Activated CD4-positive, alpha-beta T cell treated with anti-CD3 and anti-CD28 coated beads, Interleukin-2, Interleukin-6, amounts not matched to agents 100 ng/mL and 50 ng/mL, durations not matched to agents 16 hours and 8 hours (primary cell): ENCODE data around the gene FAM107B.
"Not testable (repeated sequence)": the region's sequence is repeated elsewhere in the genome, so short reads cannot be mapped to it uniquely, and the experiment has no call there.

Experiments used
- DNase-seq: peaks from one replicate; pipeline ENCODE4 v3.0.0-alpha.2; 2020

Gene FAM107B

GRCh38 chr10:14728346-14728745, 46.4 kb downstream of the FAM107B start:
- DNase-seq = no peak

GRCh38 chr10:14727924-14728323, 46.8 kb downstream of the FAM107B start:
- DNase-seq = no peak

- no peak for DNase-seq
These were observed 47.2 kb downstream of the FAM107B start for GRCh38 chr10:14727465-14727864.

GRCh38 chr10:14724931-14725330, 49.8 kb downstream of the FAM107B start:
- DNase-seq = no peak

- no peak for DNase-seq
These were observed 51.5 kb downstream of the FAM107B start for GRCh38 chr10:14723052-14723689.

DNA sequence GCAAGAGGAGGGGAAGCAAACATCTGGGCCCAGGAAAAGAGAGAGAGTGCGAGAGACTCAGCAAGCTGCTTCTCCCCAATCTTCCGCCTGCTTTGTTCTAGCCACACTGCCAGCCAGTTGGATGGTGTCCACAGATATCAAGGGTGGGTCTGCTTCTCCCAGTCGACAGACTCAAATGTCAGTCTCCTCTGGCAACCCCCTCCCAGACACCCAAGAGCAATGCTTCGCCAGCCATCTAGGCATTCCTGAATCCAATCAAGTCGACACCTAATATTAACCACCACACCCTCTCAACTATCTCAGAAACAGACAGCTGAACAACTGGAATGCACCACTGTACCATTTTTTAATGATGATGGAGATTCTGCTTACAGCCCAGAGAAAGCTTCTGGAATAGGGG, 57.1 kb downstream of the FAM107B start:
- no peak for DNase-seq

DNA sequence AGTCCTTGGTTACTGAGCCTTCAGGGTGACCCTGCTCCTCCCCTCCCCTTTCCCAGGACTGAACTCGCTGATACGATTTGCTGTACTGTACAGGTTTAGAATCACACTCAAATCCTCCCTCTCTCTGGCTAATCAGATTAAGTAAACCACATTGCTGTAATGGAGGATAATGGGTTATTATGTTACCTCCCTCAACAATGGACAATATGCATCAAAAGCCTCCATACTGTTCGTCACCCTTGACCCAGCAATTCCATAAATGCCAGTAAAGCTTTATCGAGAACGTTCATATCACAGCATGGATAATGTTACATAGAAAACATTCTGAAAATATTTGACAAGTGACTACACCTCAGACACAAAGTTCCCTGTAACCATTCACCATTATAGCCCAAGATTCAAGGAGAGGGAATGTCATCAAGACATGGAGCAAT, 61.7 kb downstream of the FAM107B start:
- no peak for DNase-seq

GRCh38 chr10:14709344-14709743, 65.4 kb downstream of the FAM107B start:
- DNase-seq = not testable (repeated sequence)

DNA sequence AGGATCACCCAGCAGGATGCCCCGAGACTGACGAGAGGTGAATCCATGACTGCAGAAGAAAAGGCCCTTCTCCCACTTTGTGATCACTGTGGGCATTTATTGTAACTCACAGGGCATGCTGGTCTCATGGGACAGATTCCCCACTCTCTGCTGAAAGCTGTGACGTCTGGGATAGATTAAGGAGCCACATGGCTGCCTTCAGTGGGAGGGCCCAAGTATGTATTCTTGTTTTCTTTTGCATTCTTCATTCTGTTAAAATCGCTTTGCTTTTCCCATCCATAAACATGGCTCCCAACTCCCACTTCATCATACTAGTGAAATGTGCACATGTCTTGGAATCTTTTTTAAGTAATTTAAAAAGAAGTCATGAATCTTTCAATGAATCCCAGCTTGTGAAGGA, 67.2 kb downstream of the FAM107B start:
- no peak for DNase-seq

GRCh38 chr10:14705548-14706230, 69.0 kb downstream of the FAM107B start:
- no peak for DNase-seq

- DNase-seq = no peak
These were observed 71.1 kb downstream of the FAM107B start for GRCh38 chr10:14703631-14704001.

DNA sequence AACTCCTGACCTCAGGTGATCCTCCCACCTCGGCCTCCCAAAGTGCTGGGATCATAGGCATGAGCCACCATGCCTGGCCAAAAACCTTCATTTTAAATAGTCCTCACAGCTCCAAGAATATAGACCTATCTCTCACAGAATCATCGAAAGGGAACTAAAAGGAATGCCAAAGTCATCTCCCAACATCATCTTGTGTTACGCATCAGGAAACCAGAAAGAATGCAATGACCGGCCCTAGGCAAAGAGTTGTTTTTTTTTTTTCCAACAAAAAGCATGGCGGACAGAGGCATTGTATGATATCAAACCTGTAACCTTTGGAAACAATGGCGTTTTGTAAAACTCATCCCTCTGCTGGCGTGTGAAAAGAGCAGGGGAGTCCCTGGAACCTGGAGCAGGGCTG, 73.2 kb downstream of the FAM107B start:
- DNase-seq = no peak

DNA sequence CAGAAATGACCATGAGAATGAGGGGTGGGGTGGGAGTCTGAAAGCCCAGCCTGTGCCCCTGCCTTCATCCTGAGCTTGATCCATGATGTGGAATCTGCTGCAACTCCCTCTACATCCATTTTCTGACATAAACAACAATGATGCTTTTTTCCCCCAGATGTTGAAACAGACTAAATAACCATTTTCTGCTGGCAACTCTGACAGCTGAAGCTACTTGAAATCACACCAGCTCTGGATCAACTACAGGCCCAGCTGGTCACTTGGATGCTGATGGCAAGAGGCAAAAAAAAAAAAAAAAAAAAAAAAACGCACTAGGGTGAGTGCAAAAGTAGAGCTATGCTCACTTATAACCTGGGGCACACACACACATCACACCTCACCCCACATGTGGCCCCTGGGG, 74.2 kb downstream of the FAM107B start:
- DNase-seq = no peak

- DNase-seq = no peak
These were observed 75.2 kb downstream of the FAM107B start for GRCh38 chr10:14699482-14699881.

DNA sequence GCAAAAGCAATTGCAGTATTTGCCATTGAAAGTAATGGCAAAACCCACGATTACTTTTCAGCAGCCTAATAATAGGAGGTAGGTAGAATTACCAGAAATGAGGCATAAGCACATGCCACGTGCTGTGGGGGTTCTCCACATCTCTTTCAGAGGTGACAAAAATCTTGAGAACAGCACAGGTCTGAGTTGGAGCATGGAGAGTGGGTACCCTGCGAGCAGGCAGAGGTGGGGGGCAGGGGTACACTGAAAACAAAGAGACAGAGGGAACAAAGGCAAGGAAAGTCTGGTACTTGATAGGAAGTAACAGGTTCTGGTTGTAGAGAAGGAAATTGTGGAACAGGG, 75.9 kb downstream of the FAM107B start:
- no peak for DNase-seq

GRCh38 chr10:14698111-14698828, 76.4 kb downstream of the FAM107B start:
- DNase-seq = no peak

DNA sequence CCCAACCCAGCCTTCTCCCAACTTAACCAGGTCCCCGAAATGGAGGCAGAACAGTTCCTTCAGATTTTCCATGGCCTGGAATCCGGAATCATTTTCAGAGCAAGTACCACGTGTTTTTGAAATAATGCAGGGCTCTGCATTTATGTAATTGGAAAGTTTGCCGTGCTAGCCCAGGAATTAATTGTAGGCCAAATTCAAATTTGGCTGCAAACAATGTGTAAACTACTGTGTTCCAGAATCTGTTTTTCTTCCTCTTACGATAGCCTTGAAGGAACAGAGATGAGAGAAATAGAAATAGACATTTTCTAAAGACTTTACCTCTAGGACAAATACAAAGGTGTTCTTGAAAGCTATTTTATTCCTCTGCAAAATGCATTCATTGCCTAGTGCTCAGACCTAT, 77.4 kb downstream of the FAM107B start:
- no peak for DNase-seq

DNA sequence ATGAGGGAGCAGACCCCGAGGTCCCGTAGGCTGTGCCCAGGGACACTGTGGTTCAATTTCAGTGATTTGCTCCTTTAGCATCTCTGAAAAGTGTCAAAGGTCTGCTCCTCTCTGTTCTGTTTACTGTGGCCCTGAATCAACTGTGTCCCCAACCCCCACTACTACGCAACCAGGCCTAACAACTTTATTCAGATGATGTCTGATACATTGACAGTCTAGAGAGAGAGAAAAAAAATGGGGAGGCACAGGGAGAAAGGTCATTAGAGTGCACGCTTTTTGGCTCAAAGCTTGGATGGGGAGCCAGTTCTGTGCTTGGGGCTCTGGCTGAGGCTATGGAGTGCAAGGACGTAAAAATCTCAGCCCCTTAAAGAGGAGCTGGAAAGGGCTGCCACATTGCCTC, 77.9 kb downstream of the FAM107B start:
- DNase-seq = no peak

DNA sequence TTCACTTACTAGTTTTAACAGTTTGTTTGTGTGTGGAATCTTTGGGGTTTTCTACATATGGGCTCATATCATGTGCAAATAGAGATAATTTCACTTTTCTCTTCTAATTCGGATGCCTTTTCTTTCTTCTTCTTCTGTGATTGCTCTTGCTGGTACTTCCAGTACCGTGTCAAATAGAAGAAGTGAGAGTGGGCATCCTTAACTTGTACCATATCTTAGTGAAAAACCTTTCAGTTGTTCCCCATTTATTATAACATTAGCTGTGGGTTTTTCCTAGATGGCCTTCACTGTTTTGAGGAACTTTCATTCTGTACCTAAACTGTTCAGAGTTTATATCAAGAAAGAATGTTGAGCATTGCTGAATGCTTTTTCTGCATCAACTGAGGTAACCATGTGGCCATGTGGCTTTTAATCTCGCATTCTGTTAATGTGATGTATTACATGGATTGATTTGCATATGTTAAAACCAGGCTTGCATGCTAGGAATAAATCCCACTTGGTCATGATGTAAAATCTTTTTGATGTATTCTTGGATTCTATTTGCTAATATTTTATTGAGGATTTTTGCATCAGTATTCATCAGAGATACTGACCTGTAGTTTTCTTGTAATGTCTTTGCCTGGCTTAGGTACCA, 78.7 kb downstream of the FAM107B start:
- no peak for DNase-seq

DNA sequence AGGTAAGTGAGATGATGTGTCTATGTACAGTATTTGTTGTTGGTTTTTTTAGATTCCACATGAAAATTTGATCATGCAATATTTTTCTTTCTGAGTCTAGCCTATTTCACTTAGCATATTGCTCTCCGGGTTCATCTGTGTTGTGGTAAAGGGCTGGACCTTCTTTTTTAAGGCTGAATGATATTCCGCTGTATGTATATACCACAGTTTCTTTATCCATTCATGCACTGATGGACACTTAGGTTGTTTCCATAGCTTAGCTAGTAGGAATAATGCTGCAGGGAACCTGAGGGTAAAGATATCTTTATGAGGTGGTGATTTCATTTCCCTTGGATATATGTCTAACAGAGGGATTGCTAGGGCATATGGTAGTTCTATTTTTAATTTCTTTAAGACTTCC, 80.8 kb downstream of the FAM107B start:
- DNase-seq = no peak

- no peak for DNase-seq
These were observed 82.2 kb downstream of the FAM107B start for GRCh38 chr10:14692344-14693076.

- no peak for DNase-seq
These were observed 83.3 kb downstream of the FAM107B start for GRCh38 chr10:14691359-14691758.

DNA sequence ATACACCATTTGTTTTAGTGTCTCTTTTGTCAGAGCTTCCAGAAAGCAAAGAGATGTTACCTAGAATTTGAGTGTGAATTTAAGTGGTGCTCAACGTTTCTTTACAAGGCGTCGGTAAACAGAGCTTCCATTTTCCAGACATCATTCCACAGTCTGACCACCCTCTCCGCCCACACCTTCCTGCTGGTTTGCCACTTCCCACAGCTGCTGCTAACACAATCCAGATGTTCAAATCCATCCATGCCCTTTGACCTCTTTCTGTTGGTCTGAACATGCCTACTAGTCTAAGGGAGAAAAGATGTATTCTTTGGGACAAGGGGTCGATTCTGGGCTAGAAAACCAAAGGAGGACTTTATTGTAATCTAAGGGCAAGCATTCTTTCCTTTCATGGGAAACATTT, 86.1 kb downstream of the FAM107B start:
- no peak for DNase-seq
